Neural progenitor cell (in vitro differentiated cells): ENCODE data around the gene DKK2.

Experiments used
- EZH2 ChIP-seq: fragments of 200-600 bp; sonication (generic); IDR thresholded peaks from 2 replicates; pipeline ENCODE4 v1.6.1; 2017; ENCODE audit warnings: antibody characterized with exemption, mild to moderate bottlenecking, moderate library complexity
- EZH2phosphoT487 ChIP-seq: fragments of 200-600 bp; sonication (generic); IDR thresholded peaks from 2 replicates; pipeline ENCODE4 v1.6.1; 2017; ENCODE audit warnings: antibody characterized with exemption
- TF ChIP-seq, protein P1 (sequence below): fragments of 200-600 bp; sonication (generic); IDR thresholded peaks from 2 replicates; pipeline ENCODE4 v1.5.1; 2017; ENCODE audit warnings: antibody characterized with exemption, mild to moderate bottlenecking

DNA sequence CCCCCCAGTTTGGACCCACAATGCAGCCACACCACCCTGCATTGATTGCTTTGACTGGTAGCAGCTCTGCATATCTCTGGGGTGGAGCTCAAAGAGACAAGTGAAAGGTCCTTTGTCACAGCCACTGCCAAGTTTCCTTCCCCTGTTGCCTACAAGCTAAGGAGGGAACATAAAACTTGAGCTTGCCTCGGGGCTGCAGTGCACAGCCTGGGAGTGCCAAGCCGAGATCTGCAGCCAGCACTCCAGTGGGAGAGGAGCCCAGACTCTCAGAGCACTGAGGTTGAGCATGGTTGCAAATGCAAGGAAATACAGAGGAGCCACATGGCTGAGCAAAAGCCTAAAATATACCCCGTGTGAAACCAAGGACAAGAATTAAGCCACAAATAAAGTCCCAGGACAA is 142.2 kb downstream of the DKK2 start:
- TF ChIP-seq, protein P1, sequence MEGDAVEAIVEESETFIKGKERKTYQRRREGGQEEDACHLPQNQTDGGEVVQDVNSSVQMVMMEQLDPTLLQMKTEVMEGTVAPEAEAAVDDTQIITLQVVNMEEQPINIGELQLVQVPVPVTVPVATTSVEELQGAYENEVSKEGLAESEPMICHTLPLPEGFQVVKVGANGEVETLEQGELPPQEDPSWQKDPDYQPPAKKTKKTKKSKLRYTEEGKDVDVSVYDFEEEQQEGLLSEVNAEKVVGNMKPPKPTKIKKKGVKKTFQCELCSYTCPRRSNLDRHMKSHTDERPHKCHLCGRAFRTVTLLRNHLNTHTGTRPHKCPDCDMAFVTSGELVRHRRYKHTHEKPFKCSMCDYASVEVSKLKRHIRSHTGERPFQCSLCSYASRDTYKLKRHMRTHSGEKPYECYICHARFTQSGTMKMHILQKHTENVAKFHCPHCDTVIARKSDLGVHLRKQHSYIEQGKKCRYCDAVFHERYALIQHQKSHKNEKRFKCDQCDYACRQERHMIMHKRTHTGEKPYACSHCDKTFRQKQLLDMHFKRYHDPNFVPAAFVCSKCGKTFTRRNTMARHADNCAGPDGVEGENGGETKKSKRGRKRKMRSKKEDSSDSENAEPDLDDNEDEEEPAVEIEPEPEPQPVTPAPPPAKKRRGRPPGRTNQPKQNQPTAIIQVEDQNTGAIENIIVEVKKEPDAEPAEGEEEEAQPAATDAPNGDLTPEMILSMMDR = no peak
- TF ChIP-seq EZH2 (no peak), EZH2phosphoT487 (no peak)
